OCI-LY3 (cell line): ENCODE data around the gene CLRN3.

Experiments used
- CTCF ChIP-seq: fragments of 200-600, 300-600 bp; sonication (generic); IDR thresholded peaks from 2 replicates; pipeline ENCODE4 v1.5.1; 2014; ENCODE audit warnings: antibody characterized with exemption, low read length, low read depth
- EZH2phosphoT487 ChIP-seq: fragments of 200-600 bp; shearing (Covaris generic); IDR thresholded peaks from 2 replicates; pipeline ENCODE4 v1.6.1; 2018; ENCODE audit warnings: antibody characterized with exemption, mixed run types, low read depth

GRCh38 chr10:127932521-127933270, 40.0 kb upstream of the CLRN3 start:
- no peak for TF ChIP-seq CTCF
- no peak for TF ChIP-seq EZH2phosphoT487
